GM12875 (cell line): ENCODE results near the gene HTATIP2.

Experiments
- H3K4me3 ChIP-seq: one replicate; pipeline ENCODE4 v1.5.1; 2011; ENCODE audit warnings: low read depth, low read length, control low read depth
- CTCF ChIP-seq: IDR thresholded peaks from 2 replicates; pipeline ENCODE4 v1.5.1; 2011; ENCODE audit warnings: low read depth, mild to moderate bottlenecking, control low read depth, inconsistent platforms, low read length, moderate library complexity, borderline replicate concordance; ENCODE audit not compliant: insufficient read depth

The HTATIP2 gene

DNA sequence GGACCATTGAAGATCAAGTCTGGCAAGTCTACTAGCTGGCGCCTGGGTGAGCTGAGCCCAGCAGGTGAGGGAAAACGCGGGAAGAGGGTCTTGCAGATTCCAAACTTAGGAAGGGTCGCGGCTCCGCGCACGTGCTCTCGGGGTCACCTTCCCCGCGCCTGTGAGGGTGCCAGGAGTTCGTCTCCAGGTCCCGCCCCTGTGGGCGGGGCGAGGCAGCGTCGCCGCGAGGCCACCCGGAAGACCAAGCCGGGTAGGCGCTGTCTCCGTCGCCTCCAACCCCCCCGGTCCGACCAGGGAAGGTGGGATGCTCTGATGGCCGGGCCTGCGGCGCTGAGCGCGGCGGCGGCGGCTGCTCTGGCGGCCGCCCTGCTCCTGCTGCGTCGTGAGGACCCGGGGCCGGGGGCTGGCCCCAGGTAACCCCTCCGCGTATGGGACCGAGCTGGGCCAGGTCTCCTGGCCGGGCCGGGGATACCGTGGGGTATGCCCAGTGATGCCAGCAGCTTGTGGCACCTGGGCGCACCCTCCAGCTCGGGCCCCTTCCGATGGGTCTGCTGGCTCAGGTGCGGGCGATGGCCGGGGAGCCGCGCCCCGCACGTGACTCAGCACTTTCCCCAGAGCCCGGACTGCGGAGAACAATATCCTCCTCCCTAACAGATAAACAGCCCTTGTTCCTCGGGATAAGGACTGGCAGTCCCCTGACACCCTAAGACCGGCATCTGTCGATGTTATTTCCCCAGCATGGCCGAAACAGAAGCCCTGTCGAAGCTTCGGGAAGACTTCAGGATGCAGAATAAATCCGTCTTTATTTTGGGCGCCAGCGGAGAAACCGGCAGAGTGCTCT is at the start of gene HTATIP2:
HTATIP2 (plus strand) TSS at position 215 of the 841 bp plus-strand sequence; CDS start at position 739, 524 bp downstream.
- peak within 1 kb of the TSS; percentile 81 for H3K4me3 ChIP-seq
- TF ChIP-seq CTCF = no peak

GRCh38 chr11:20315800-20316199 is 47.7 kb upstream of the HTATIP2 start:
- no peak overlapping the region for H3K4me3 ChIP-seq
- TF ChIP-seq CTCF = no peak

DNA sequence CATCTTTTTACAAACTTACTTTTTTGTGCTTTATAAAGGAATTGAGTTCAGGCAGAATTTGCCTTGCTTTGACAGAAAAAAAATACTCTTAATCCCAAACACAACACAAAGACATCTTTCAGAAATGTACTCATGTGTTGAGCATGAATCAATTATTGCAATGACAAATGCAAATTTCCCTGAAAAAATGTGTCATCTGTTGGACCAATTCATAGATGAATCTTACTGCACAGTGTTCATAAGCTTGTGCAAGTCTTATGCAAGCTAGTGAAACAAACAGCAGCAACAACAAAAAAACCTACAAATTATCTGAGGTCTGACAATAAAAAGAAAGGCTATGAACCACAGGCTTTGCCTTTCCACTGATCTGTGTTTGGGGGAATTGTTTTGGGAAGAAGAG is 42.3 kb upstream of the HTATIP2 start:
- TF ChIP-seq CTCF = no peak
- H3K4me3 ChIP-seq = no peak overlapping the region

DNA sequence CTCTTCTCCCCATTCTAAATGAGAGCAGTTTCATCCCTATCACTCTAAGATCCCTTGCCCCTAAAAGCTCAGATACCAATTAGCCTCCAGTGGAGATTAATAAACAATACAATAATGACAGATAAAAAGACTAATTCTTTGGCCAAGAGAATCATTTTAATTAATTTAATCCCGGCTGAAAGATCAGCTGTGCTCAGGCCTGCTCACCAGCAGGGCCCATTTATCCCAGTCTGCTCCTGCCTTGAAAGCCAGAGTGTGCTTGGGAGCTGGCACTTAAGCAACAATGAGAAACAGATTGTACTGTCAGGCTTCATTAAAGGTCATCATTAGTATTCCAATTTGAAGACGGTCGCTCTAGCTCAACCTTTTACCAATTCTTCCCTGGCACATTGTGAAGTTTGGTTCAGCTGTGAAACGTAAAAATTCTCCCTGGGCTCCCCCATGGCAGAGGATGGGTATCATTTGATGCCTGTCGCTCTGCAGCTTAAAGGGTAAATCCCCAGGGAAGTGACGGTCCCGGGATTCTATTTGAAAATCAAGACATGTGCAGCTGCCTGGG is 36.1 kb upstream of the HTATIP2 start:
- TF ChIP-seq CTCF = no peak
- H3K4me3 ChIP-seq = no peak overlapping the region

DNA sequence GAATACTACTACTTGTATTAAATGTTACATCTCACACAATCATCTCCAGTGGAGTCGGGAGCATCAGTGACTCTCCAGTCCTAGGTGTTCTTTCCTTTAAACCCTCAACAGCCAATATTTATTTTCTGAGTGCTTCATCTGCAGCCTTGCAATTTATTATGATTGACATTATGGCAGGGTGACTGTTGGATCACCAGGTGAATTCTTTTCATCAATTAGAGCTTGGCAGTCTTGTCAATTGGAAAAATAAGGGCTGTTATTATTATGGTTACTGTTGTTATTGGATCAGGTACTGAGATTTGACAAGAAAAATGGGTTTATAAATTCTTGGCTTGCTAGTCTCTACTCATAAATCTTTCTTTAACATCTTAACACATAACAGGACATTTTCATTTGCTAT is 27.5 kb upstream of the HTATIP2 start:
- TF ChIP-seq CTCF = no peak
- no peak overlapping the region for H3K4me3 ChIP-seq

GRCh38 chr11:20337526-20338154 is 25.9 kb upstream of the HTATIP2 start:
- TF ChIP-seq CTCF = peak; percentile 21; the same call in 1 of the 2 replicates
- no peak overlapping the region for H3K4me3 ChIP-seq
